ENCODE measurements around the gene EPS15. TPM values are rescaled to one million over a fixed set of nuclear protein-coding genes. Genes with fewer than 3 reads are reported as not detected.
"Not testable (repeated sequence)": the region's sequence is repeated elsewhere in the genome, so short reads cannot be mapped to it uniquely, and the experiment has no call there.

The EPS15 gene
- total RNA-seq, 1 donor from 2014 or later: 57.9 TPM

DNA sequence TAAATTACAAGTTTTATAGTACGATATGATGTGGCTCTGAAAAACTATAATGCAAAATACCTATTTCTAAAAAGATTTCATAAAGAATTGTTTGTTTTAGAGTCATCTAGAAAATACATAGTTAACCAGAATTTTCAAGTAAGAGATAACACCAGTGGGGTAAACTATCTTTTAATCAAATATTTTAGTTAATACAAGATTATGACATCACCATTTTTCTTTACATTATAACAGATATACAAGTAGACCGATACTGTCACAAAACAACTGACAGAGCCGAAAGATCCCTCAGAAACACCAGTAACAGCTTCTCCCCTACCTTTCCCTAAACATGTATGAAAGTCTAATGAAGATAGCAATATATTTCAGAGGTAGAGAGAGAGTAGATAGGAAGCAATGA, 54.2 kb downstream of the EPS15 start:
- no peak for DNase-seq

DNA sequence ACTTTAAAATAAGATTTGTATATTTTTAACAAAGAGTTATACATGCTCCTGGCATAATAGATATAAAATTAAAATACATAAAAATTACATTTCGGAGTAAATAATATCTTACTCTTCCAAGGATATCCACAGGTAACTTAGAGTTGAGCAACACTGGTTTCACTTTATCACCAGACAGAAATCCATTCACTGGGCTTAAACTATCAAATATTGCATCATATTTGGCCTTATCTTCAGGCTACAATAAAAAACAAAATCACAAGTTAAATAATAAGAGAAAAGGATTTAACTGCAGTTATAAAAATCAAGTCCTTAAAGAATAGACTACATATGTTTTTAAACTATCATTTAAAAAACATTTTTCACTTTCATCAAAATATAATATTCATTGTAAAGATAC, 55.5 kb downstream of the EPS15 start:
- DNase-seq: no peak

DNA sequence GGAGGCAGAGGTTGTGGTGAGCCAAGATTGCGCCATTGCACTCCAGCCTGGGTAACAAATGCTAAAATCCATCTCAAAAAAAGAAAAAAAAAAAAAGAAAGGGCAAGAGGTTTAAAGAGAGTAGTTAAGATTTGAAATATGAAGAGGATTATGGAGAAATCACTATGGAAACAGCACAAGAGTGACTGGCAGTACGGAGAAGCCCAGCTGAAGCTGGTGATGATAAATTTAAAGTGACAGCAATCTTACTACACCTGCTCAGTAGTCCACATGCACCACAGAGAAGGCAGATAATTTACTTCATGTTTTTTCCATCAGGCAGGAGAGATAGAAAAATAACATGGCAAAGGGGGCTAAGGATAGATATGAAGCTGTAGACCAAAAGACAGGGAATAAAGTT, 56.8 kb downstream of the EPS15 start:
- DNase-seq: not testable (repeated sequence)

DNA sequence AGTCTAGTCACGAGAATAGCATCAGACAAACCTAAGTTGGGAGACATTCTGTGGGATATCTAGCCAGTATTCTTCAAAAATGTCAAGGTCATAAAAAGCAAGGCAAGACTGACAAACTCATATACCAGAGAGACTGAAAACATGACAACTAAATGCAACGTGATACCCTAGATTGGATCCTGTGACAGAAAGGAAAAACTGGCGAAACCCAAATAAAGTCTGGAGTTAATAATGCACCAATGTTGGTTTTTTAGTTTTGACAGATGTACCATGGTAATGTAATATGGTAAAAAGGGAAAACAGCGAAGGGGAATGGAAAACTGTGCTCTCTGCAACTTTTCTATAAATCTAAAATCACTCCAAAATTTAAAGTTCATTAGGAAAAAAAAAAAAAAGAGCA, 64.5 kb downstream of the EPS15 start:
- no peak for DNase-seq

DNA sequence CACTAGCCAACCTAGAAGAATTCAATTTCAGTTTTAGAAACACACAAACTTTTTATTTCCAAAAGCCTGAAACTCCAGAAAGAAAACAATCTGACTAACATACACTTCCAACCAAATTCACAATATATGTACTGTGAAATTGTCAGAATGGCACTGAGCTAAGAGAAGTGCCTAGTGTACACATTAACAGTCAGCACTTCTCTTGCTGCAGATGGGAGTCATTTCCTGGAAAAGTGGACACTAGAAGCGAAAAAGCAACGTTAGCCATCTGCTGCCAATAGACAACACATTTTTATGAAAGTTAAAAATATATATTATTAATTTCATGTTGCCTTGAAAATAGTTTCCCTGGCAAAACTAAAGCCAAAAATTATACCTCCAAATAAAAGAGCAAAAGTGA, 66.1 kb downstream of the EPS15 start:
- no peak for DNase-seq

DNA sequence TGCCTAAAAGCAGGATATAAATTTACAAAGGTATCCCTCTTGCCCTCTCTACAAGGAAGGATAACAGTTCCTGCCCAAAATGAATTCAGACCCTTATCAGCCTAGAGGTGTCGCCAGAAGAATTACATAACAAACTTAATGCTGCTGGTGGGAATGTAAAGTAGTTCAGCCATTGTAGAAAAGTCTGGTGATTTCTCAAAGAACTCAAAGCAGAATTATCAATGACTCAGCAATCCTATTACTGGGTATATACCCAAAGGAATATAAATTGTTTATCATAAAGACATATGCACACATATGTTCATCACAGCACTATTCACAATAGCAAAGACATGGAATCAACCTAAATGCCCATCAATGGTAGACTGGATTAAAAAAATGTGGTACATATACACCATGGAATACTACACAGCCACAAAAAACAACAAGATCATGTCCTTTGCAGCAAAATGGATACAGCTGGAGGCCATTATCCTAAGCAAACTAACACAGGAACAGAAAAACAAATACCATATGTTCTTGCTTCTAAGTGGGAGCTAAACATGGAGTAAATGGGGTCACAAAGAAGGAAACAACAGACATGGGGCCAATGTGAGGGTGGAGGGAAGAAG, 70.1 kb downstream of the EPS15 start:
- DNase-seq: not testable (repeated sequence)

DNA sequence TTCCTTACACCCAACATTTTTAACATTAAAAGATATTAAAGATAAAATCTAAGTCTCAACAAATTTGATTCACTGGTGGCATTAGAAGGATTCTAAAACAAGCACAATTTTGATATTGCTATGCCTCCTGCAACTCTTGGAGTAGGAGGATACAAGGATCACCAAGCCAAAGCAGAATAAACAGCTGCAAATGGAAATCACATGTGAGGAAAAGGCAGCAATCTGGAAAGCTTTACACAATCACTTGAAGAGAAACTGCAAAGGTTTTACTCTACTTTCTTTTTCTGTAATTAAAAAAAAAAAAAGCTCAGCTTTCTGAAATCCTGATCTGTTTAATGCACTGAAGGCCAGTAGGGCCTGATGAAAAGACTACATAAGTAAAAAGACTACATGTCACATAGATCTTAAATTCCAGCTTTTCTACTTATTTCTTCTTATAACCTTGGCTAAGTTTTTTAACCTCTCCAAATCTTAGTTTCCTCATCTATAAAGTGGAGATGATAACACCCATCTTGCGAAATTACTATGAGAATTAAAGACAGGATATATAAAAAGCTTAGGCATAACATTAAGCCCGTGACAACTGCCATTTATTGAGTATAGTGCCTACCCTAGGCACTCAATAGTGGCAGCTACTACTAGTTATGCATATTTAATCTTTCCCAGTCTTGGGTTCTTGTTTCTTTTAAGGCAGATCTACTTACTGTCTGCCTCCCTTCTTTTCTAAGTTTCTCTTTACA, 73.5 kb downstream of the EPS15 start:
- peak; percentile 9 for DNase-seq

DNA sequence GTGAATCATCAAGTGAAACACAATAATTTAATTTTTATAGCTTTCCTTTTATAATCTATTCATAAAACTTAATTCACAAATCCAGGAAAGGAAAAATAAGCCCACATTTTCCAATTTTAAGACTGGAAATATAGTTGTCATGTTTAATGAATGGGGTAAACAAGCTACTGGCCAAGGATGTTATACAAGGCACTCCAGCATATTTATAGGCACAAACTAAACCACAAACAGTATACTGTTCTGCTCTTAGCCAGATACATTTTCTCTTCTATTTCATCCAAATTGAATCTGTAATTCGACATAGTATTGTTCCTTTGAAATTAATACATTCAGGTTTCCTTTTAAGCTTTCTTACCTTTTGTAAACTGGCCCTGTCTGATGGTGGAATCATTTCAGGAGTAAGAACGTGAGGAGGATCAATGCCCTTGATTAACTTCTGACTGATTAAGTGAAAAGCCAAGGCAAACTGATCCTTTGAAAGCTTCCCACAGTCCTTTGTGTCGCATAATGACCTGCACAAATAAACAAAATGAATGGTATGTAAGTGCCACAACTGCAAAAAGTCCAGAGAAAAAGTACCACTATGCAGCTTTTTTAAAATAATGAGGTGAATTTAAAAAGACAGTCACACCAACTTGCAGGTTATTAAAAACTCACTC, 74.4 kb downstream of the EPS15 start:
- no peak for DNase-seq

DNA sequence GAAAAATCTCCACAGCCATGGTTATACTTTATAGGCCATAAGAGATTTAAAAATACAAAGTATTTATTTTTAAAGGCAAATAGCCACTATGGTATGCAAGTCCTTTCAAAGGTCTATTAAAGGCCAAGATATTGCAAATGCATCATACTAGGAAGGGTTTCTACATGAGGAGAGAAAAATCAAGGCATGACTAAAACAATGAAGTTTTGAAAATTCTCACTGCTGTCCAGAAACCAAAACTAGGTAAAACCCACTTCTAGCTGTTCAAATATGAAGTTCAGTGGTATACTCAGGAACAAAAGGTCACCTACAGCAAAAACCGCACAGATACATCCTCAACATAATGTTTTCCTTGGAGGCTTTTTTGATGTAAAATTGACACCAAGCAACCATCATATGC, 75.0 kb downstream of the EPS15 start:
- DNase-seq: no peak

DNA sequence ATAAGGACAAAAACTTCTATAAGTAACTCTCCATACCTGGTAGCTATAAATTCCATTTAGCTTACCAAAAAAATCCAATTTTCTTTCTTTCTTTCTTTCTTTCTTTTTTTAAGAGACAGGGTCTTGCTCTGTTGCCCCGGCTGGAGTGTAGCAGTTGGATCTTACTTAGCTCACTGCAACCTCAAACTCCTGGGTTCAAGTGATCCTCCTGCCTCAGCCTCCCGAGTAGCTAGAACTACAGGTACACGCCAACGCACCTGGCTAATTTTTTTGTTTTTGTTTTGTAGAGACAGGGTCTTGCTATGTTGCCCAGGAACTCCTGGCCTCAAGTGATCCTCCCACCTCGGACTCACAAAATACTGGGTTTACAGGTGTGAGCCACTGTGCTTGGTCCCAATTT, 75.5 kb downstream of the EPS15 start:
- no peak for DNase-seq

DNA sequence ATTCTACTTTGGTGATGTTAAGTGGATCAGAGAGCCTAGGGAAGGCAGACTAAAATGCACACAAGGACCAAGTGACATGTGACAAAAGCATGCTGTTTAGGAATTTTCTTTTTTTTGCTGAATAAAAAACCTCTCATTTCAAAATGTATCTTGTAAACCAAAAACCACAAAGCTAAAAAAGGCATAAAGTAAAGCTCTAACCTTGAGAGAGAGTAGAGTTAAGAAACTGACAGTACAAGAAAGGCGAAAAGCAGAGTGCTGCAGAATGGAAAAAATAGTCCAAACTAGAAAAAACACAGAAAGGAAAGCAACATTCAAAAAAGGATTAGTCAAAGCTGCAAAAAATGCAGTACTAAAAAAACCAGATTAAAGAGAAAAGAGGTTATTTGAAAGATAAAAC, 76.5 kb downstream of the EPS15 start:
- no peak for DNase-seq

DNA sequence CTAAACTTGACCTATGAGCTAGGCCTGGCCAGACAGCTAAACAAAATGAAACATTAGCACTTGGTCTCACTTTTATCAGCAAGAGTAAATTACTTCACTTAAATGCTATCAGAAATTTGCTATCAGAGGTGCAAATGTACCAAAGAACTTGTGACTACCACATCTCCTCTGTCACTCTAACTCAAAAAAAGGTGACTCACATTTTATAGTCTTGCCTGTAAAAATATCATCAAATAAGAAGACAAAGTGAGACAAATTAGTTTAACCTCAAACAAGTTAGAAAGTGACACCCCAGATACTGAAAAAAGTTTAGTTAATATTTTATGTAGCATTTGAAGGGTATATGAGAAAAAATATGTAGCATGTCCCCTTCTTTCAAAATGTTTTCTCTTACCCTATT, 76.9 kb downstream of the EPS15 start:
- DNase-seq: no peak

DNA sequence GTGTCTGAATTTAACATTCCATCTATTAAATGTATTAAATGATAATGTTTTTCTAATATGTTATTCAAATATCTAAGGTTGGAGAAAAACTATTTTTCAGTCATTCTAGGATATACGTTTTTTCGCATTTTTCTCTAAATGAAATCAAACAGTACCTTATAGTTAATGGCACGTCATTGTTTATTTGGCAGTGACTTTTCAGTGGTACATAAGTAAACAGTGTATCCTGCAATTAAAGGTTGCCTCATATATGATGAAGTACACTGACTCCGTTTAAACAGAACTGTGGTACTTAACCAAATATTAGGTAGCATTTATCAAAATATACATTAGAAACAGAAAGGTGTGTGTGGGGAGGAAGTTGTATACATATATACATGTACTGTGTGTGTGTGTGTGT, 79.2 kb downstream of the EPS15 start:
- DNase-seq: no peak

DNA sequence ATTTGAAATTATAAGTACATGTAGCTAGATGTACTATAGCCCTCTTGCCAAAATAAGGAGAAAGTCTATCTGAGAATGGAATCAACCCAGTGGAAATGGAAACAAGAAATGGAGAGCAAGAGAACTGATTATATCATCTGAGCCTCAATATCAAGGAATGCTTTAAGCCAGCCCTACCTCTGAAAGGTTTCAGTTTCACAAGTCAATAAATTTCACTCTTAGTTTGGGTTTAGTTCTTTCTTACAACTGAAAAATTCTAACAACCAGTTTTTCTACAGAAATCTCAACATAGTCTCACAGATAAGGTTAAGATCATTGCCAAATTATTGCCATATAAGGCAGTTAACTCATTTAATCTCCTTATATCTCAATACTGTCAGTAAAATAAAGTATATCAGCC, 80.0 kb downstream of the EPS15 start:
- DNase-seq: no peak

DNA sequence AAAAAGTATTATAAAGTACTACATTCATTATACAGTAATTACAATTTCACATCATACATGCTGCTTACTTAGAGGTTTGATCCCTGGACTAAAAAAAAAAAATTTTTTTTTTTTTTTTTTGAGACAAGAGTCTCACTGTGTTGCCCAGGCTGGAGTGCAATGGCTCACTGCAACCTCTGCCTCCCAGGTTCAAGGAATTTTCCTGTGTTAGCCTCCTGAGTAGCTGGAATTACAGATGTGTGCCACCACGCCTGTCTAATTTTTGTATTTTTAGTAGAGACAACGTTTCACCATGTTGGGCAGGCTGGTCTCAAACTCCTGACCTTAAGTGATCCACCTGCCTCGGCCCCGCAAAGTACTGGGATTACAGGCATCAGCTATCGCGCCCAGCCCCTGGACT, 81.7 kb downstream of the EPS15 start:
- DNase-seq: not testable (repeated sequence)

DNA sequence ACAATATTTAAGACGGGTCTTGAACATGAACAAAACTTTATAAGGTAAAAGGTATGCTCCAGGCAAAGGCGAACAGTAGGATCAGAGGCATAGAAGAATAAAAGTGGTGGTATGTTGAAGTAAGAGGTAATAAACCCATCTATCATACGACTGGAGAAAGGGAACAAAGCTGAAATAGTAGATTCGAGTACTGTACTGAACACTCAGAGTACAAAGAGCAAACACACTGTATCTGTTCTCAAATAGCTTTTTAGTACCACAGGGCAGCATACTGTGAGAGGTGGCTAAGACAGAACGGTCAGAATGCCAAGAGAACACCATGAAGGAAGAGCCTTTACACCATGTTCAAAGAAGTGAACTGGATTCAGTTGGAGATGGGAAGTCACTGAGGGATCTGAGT, 83.2 kb downstream of the EPS15 start:
- DNase-seq: no peak

DNA sequence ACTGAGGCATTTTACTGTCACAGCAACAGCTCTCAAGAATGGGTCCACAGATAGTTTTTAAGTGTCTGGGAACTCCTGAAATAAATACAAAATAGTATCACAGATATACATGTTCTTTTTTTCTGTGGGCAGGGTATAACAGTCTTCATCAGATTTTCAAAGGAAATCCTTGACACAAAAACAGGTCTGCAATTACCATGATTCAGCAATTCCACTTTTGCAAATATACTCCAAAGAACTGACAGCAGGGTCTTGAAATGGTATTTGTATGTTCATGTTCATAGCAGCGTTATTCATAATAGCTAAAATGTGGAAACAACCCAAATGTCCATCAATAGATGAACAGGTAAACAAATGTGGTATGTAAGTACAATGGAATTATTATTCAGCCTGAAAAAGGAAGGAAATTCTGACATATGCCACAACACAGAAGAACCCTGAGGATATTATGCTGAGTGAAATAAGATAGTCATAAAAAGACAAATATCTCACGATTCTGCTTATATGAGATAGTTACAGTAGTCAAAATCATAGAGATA, 85.0 kb downstream of the EPS15 start:
- DNase-seq: no peak

DNA sequence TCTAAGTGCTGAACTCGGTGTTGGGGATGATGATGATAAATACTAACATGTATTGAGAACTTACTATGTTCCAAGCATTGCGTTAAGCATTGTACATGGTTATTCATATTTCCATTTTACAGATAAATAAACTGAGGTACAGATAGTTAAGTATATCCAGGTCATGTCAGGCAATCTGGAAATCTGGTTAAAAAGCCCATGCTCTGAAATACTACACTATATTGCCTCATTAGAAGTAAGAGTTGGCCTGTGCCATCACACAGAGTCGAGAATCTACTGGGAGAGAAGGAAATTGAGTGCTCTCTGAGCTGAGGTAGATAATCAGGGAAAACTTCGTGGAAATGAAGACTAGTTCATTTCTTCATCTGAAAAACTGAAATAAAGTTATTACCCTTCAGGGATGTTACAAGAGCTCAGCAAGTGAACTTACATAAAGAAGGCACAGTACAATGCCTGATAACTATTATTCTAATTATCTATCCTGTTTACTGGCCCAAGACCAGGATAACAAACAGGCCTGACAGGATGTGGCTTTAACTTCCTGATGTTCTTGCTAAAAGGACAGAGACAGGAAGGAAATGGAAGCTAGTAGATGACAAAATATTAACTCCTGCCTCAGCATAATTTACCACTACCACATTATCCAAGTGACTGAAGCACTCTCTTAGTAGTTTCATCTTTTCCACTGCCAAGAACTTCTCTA, 85.6 kb downstream of the EPS15 start:
- peak; percentile 12 for DNase-seq

DNA sequence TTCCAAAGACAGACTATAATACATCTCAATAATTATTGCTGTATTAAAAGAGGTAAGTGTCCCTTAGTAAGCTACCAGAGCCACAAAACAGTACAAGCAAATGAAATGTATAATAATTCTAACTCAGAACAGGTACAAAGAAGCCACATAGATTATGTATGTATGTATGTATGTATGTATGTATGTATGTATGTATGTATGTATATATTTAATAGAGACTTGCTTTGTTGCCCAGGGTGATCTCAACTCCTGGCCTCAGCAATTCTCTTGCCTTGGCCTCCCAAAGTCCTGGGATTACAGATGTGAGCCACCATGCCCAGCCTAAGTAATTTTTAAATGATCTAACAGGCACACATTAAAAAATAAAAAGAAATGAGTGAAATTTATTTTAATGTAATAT, 86.9 kb downstream of the EPS15 start:
- no peak for DNase-seq

DNA sequence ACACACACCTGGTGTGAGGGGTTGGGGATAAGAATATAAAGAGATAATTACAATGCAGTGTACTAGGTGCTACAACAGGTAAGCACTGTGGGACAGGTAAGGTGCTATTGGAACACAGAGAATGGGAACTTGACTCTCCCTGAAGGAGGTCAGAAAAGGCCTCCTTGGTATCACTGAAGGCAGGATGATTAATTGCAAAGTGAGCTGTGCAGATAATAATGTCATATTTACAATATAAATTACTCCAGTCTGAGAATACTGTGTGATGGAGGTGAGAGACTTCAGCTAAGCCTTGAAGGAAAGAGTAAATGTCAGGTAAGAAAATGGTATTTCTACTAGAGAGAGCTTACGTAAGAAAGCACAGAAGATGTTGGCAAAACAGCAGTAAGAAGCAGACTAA, 91.6 kb downstream of the EPS15 start:
- DNase-seq: no peak

DNA sequence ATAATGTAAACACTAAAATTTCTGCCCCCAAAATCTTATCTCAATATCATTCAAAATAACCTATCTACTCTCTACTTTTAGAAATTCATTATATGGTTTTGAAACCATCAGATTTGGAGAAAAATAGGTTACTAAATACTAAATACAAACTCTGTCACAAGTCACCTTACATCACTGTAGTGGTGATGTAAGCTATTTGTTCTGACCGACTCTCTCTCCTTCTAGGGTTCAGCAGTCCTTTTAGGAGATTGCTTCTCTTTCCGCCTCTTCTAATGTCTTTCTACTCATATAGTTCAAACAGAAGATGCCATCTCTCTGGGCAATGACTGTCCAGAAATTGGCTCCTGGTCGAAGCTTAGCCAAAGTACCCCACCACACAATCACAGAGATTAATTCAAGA, 93.1 kb downstream of the EPS15 start:
- no peak for DNase-seq

DNA sequence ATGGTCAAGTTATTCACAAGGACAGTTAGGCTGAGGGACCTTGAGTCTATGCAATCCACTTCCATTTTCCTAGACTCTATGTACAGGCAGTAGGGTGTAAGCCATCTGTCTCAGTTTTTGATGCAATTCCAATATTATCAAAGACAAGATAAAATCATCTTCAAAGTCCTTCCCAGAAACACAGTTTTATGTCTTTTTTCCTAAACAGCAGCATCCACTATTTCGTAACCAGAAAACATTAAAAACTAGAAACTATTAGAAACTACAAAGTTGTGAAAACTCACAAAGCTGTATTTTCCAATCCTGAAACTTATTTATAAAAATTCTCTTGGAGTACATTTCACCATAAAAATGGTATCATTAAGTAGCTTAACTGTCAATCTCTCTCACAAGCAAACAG, 93.8 kb downstream of the EPS15 start:
- no peak for DNase-seq

Measured in skin of body (tissue), 2 donors.